Stimulated activated CD8-positive, alpha-beta memory T cell treated with anti-CD3 and anti-CD28 coated beads, Interleukin-4, amount 100 ng/mL, for 24 hours (primary cell): ENCODE data around the gene PLSCR3.
A peak's percentile ranks its signal among the peaks of the same experiment; 100 is the strongest.
"Not testable (repeated sequence)": the region's sequence is repeated elsewhere in the genome, so short reads cannot be mapped to it uniquely, and the experiment has no call there.

Source experiments
- DNase-seq: peaks from one replicate; pipeline ENCODE4 v3.0.0-alpha.2; 2020; ENCODE audit warnings: low read depth

PLSCR3 gene

DNA sequence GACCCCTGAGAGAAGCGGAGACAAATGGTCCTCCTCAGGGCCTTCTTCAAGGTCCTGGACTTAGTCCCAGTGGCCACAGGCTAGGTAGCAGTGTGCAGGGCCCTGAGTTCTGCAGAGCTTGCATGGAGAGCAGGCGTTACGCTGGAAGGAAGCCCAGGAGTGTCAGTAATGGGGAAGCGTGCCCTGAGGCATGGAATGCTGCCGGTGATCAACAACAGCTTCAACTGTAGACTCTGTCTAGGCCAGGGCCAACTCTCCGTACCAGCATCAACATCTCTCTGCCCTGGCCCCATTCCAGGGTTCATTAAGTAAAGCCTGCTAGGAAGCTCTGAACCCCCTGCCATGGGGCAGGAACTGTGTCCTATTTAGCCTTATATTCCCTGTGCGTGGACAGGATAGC lies 14.0 kb downstream of the PLSCR3 start:
- DNase-seq, result no peak

DNA sequence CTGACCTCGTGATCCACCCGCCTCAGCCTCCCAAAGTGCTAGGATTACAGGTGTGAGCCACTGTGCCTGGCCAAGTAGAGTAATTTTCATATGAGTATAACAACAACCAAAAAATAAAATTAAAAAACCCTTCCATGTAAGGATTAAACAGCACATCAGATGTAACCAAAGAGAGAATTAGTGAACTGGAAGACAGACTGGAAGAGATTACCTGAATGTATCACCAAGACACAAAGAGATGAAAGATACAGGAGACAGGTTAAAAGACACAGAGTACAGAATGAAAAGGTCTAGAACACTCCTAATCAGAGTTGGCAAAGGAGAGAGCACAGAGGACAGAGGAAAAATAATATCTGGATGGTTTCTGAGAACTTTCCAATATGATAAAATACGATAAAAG lies 15.2 kb downstream of the PLSCR3 start:
- DNase-seq, result no peak

DNA sequence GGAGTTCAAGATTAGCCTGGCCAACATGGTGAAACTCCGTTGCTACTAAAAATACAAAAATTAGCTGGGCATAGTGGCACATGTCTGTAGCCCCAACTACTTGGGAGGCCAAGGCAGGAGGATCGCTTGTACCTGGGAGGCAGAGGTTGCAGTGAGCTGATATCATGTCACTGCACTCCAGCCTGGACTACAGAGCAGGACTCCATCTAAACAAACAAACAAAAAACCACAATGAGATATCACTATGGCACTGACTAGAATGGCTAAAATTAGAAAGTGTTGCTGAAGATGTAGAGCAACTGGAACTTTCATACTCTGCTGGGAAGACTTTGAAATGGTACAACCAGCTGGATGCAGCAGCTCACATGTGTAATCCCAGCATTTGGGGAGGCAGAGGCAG lies 20.0 kb downstream of the PLSCR3 start:
- no peak for DNase-seq

DNA sequence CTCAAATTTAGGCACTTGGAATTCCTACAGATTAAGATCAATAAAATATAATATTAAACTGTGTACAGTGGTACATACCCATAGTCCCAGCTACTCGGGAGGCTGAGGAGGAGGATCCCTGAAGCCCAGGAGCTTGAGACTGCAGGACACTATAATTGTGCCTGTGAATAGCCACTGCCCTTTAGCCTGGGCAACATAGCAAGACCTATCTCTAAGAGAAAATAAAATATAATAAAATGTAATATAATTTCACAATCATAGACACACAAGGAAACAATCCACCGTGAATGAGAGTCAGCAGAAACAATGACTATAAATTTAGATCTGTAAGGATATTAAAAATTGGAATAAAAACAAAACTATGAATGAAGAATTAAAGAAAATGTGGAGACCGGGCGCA lies 23.5 kb downstream of the PLSCR3 start:
- DNase-seq, result no peak

DNA sequence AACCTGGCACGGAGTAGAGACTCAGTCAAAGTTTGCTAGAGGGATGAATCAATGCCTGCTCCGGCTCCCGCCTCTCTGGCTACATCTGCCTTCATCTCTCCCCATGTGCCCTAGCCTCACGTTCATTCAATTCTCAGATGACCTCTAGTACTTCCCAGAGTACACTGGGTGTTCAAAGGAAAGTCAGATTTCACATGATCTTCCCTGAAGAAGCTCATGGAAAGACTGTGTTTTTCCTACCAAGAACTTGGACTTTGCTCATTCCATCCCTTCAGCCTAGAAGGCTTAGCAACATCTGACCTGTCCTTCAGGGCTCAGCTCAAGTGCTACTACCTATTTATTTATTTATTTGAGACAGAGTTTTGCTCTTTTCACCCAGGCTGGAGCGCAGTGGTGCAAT lies 24.5 kb downstream of the PLSCR3 start:
- DNase-seq, result no peak

DNA sequence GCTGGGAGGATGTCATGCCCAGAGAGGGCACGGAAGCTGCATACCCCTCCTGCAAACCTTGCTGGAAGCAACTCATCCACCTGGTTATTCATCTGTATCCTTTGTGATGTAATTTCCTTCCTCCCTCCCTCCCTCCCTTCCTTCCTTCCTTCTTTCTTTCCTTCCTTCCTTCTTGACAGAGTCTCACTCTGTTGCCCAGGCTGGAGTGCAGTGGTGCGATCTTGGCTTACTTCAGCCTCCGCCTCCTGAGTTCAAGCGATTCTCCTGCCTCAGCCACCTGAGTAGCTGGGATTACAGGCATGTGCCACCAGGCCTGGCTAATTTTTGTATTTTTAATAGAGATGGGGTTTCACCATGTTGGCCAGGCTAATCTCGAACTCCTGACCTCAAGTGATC lies 25.7 kb downstream of the PLSCR3 start:
- DNase-seq, result not testable (repeated sequence)

DNA sequence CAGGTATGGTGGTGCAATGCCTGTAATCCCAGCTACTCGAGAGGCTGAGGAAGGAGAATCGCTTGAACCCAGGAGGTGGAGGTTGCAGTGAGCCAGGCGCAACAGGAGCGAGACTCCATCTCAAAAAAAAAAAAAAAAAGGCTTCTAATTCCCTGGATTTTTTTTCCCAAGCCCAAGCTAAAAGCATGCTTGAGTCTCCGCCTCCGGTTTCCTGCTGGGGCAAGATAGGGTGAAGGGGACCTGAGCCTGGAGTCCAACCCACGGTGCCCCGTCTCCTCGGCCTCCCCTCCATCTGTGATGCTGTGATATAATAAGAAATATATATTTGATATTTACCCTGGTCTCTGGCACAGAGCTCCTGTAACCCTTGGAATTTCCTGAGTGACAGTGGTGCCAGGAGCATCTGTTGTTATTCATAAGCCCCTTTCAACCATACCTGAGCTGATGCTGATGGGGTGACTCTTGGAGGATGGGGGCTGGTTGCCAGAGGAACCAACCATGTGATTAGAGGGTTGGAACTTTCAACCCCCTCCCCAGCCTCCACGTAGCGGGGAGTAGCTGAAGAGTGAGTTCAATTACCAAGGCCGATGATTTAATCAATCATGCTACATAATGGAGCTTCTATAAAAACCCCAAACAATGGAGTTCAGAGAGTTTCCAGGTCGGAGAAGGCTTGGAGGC lies 26.3 kb downstream of the PLSCR3 start:
- DNase-seq, result no peak

DNA sequence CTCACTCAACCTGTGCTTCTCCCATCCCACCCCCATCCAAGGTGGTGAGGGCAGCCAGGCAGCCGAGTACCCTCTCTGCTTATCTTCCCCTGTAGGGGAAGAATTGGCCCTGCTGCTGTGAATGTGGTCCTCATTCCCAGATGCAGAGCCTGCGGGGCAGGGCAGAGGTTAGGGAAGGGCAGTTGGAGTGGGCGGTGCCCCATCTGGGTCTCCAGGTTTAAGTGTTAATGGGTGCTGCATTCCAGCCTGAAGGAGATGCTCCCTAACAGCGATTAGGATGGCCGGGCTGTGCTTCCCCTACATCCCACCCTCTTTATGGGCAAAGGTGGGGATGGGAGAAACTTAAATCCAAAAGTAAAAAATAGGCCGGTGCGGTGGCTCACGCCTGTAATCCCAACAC lies 27.2 kb downstream of the PLSCR3 start:
- no peak for DNase-seq

DNA sequence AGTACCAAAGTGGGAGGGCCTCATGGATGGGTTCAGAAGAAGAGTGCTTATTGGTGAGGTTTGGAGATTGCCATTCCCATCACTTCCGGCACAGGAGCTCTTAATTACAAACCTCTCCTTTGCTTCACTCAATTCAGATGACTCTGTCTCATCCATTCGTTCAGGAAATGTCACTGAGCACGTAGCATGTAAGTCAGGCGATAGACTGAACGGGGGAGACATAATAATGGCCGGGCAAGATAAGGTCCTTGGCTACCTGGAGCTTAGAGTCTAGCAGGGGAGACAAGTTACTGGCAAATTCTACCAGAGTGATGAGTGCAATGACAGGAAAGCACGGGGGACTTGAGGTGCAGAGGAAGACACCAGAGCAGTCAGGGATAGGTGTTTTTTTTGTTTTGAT lies 28.4 kb downstream of the PLSCR3 start:
- DNase-seq, result not testable (repeated sequence)

DNA sequence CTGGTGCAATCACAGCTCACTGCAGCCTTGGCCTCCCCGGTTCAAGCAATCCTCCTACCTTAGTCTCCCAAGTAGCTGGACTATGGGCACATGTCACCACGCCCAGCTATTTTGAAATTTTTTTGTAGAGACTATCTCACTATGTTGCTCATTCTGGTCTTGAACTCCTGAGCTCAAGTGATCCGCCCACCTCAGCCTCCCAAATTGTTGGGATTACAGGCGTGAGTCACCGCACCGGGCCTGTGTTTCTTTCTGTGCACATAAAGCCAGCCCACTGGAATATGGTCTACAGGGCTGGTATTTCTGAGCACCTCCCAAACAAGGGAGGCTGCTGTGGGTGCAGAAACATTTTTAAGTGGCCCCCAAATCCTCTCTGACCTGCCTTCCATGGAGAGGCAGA lies 31.0 kb downstream of the PLSCR3 start:
- no peak for DNase-seq

DNA sequence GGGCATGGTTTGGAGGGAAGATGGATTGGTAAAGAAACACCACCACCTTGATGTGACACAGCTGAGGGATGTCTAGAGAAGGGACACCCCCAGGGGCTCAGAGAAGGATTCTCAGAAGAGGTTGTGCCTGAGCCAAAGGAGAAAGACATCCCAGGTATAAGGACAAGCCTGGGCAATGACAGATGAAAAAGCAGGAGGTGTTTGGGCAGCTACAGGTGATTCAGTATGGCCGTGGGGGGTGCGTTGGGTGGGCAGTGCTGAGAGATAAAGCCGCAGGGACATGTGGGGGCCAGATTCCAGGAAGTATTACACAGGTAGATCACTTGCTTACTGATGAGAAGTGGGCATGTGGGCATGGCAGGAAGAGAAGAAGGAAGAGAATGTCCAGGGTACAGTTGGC lies 32.4 kb downstream of the PLSCR3 start:
- DNase-seq, result no peak

DNA sequence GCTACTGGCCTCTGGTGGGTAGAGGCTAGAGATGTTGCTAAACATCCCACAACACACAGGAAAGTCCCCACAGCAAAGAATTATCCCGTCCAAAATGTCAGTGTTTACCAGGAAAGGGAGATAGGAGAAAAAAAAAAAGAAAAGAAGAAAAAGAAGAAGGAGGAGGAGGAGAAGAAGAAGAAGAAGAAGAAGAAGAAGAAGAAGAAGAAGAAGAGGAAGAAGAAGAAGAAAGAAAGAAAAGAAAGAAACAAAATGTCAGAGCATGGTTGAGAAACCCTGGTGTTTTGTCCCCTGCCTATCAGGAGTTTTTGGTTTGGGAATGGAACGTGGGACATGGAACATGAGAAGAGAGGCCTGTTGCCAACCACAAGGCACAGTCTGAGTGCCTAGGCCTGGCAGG lies 36.9 kb downstream of the PLSCR3 start:
- no peak for DNase-seq

DNA sequence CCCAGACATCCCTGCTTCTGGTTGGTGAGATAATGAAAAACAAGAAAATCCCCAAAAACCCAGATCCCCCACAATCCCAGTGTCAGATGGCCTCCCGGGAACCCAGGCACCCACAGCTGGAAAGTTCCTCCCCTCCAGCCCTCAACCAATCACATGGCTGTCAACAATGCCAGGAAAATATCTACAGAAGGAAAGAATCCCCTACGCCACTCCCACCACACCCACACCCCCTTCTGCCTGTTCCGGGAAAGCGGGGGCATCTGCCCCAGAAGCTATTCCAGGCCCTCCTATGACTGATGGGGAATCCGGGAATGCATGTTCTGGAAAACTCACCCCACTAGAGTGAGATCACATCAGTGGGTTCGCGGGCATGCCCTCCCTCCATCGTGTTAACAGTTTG lies 37.6 kb downstream of the PLSCR3 start:
- DNase-seq, result no peak

DNA sequence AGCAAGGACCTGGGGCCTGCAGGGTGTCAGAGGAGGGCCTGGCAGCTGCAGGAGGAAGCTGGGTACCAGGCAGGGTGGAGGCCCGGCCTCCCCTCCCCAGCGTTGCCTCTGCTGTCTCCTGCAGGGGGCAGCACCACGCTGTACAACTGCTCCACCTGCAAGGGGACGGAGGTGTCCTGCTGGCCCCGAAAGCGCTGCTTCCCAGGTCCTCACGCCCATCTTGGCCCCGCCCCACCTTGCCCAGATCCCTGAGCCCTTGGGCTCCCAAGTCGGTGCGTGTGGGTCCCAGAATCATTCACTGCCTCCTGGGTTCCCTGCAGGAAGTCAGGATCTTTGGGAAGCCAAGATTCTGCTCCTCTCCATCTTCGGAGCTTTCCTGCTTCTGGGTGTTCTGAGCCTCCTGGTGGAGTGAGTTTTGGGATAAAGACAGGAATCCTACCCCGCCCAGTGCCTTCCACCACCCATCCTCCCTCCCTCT lies 38.2 kb downstream of the PLSCR3 start:
- peak; percentile 73 for DNase-seq

DNA sequence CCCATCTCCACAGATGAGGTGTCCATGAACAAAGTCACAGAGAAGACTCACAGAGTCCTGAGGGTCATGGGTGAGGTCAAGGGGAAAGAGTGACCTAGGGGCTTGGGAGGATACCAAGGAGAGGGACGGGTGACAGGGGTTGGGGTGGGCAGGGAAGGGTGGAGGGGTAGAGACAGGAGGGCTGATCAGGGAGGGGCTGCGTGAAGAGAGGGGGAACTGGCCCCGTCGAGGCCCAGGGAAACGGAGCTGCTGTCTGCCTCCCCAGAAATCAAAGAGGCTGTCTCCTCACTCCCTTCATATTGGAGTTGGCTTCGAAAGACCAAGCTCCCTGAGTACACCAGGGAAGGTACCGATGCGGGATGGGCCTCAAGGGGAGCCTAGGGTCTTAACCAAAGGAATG lies 38.8 kb downstream of the PLSCR3 start:
- no peak for DNase-seq

DNA sequence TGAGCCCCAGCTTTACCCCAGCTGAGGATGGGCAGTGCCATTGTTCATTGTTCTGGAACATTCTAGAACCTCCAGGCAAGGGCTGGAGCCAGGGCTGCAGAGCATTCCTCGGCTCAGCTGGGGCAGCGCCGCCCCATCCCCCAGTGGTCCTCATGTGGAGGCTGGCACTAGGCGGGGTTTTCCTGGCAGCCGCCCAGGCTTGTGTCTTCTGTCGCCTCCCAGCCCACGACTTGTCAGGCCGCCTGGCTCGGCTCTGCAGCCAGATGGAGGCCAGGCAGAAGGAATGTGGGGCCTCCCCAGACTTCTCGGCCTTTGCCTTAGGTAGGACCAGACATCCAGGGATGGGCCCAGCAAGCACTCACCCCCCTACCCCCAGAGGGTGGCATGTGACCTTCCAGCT lies 39.3 kb downstream of the PLSCR3 start, which contains the start of gene TMEM95:
TSS of gene TMEM95 (plus strand) at position 104 of the 400 bp plus-strand sequence. CDS start at position 153, 49 bp downstream.
- DNase-seq, result no peak

DNA sequence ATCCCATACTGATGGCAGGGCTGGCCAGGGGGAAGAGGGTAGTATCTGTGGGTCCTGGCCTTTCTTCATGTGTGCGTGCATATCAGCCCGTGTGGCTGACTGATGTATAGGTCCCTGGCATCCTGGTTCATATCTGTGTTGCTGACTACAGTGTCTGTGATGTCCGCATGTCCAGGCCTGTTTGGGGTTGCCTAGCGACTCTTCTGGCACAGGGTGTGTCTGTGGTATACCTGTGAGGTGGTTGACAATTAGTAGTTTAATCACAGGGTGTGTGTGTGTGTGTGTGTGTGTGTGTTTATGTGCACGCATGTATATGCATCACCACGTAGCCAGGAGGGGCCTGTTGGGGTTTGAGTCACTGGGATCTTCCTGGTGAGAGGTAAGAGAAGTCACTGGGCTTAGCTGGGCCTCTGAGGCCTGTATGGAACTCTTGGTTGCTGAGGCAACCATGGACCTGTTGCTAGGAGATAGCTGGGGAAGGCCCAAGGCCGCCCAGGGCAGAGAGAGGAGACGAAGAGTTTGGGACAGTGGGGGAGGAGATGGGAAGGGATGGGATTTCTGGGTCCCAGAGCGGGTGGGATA lies 40.0 kb downstream of the PLSCR3 start:
- DNase-seq, result no peak

DNA sequence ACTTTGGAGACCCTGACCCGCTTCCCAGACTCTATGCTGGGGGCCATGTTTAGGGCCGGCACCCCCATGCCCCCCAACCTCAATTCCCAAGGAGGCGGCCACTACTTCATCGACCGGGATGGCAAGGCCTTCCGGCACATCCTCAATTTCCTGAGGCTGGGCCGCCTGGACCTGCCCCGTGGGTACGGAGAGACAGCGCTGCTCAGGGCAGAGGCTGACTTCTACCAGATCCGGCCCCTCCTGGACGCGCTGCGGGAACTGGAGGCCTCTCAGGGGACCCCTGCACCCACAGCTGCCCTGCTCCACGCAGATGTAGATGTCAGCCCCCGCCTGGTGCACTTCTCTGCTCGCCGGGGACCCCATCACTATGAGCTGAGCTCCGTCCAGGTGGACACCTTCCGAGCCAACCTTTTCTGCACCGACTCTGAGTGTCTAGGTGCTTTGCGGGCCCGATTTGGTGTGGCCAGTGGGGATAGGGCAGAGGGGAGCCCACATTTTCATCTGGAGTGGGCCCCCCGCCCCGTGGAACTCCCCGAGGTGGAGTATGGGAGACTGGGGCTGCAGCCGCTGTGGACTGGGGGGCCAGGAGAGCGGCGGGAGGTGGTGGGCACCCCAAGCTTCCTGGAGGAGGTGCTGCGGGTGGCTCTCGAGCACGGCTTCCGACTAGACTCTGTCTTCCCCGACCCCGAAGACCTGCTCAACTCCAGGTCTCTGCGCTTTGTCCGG lies 41.3 kb downstream of the PLSCR3 start:
- no peak for DNase-seq

DNA sequence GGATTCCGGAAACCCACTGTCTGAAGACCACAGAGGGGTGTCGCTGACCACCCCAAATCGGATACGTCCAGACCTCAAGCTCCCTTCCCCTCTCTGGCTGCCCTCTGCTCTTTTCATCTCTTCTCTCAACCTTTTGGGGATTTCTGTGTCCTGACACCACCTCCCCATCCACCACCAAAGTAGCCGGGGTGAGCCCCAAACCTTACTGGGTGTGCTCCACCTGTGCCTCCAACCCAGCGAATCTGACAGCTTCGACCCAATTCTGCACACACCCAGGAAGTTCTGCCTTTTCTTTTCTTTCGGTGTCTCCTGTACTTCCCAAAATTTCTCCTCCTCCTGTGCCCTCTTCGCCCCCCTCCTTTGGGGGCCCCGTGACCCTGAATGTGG lies 41.8 kb downstream of the PLSCR3 start:
- no peak for DNase-seq

DNA sequence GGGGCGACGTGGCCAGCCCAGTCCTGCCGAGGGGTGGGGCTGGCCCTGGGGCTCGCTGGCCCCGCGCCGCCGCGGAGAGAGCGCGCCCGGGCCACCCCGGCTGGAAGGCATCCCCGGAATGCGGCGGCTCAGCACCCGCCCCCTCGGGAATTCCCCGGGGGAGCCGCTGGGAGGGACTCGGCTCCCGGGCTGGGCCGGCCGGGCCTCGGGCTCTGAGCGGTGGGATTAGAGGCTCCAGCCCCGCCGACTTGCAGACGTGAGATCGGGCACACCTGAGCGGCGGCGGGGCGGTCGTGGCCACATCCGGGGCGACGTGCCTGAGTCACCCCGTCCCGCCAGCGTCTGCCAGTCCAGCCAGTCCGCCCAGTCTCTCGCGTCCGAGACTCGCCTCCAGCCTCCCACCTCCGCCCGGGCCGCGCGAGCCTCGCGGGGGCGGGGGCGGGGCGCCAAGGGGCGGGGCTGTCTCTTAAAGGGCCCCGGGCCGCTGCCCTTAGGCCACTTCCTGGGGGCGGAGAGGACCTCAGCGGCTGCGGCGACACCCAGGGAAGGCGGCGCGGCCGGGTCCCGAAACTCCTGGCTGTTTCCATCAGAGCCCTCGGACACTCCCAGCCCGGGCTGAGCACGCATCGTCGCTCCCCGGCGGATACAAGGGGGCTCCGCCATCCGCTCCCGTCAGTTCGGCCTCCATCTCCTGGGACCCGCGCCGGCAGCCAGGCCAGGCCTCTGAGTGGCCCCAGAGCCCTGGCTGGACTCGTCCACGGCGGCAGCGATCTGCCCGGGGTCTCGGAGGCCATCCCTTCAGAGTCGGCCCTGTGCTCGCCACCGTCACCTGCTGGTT lies 42.4 kb downstream of the PLSCR3 start, which contains the start of gene KCTD11:
TSS of gene KCTD11 (plus strand) at position 498 of the 838 bp plus-strand sequence.
- DNase-seq, result peak; percentile 69

DNA sequence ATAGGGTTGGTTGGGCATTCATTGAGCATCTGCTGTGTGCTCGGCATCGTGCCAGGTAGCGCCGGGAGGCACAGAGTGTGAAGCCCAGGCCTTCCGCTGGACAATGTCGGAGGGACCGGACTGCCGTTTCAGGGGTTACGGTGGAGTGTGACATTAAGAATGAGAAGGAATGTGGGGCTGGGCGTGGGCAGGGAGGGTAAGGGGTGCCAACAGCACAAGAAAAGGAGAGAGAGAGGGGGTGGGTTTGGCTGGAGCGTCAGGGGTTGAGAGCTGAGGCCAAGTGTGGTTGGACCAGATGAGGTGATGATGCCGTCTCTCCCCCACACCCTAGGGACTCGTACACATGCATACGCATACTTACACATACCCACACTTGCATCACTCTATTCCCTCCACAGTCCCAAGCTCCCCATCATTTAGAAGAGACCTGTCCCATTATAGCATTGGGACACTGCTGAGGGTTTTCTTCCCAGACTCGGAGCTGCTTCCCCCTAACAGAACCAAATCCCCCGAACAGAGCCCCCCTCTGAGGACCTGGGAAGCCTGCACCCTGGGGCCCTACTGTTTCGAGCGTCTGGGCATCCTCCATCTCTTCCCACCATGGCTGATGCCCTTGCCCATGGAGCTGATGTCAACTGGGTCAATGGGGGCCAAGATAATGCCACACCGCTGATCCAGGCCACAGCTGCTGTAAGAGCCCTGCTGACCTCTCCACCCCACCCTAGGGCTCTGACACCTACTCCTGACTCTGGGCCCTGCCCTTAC lies 45.7 kb downstream of the PLSCR3 start:
- no peak for DNase-seq
